ENCODE results near the gene MMD. TPM values are rescaled to one million over a fixed set of nuclear protein-coding genes. Genes with fewer than 3 reads are reported as not detected.

The MMD gene
- total and polyA plus RNA-seq, 2 of the 13 experiments (the other 11 are each of a cell fraction or from before 2014, with no cell fraction given): 121 to 225 TPM

DNA sequence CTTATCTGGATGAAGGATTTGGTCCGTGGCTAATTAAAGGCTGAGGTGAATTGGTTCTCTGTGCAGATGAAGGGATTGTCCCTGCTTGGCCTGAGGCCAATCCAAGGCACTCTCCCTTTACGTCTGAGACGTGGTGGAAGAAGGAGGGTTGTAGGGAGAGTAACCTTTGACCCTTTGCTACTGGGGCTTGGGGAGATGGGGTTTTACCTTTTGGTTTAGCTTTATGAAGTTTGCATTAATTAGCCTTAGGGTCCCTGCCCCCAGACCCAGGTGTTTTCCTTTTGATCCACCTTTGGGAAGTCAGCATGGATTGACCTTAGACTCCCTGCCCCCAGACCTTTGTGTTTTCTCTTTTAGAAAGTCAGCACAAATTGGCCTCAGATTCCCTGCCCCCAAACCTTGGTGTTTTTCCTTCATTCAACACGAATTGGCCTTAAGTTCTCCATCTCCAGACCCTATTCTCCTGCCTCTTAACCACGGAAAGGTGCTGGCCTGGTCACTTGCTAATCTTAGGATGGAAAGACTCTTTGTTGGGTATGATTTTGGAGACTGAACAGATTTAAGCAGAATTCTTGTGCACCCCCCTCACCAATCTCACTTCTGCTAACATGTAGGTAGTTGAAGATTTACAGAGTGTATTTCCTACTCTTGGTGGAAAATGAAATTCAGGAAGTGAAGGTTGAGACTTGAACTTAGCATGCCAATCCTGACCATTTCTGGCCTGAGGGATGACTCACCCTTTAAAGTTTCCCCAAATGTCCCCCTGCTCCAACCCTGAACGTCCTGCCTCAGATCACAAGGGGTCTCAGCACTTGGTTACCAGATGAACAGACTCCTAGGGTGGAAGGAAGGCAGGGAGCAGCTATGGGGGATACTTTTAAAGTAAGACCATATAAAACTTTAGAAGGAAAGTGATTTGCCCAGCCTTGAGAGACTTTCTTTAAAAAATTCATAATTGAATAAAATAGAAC lies 23.1 kb upstream of the MMD start (continued):
- TF ChIP-seq, protein P1, sequence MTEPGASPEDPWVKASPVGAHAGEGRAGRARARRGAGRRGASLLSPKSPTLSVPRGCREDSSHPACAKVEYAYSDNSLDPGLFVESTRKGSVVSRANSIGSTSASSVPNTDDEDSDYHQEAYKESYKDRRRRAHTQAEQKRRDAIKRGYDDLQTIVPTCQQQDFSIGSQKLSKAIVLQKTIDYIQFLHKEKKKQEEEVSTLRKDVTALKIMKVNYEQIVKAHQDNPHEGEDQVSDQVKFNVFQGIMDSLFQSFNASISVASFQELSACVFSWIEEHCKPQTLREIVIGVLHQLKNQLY (CRISPR knock-in tag; IDR thresholded peaks at IDR 0.05): no peak
- TF ChIP-seq, protein P2, sequence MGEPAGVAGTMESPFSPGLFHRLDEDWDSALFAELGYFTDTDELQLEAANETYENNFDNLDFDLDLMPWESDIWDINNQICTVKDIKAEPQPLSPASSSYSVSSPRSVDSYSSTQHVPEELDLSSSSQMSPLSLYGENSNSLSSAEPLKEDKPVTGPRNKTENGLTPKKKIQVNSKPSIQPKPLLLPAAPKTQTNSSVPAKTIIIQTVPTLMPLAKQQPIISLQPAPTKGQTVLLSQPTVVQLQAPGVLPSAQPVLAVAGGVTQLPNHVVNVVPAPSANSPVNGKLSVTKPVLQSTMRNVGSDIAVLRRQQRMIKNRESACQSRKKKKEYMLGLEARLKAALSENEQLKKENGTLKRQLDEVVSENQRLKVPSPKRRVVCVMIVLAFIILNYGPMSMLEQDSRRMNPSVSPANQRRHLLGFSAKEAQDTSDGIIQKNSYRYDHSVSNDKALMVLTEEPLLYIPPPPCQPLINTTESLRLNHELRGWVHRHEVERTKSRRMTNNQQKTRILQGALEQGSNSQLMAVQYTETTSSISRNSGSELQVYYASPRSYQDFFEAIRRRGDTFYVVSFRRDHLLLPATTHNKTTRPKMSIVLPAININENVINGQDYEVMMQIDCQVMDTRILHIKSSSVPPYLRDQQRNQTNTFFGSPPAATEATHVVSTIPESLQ (CRISPR knock-in tag; conservative IDR thresholded peaks at IDR 0.05): no peak
- no peak for TF ChIP-seq NAIF1 (CRISPR knock-in tag; IDR thresholded peaks at IDR 0.05; ENCODE audit: borderline replicate concordance)
- TF ChIP-seq ZNF607 (CRISPR knock-in tag; IDR thresholded peaks at IDR 0.05; ENCODE audit: borderline replicate concordance): peak; percentile 61; the same call in 1 of the 2 replicates
- TF ChIP-seq RNF2 (conservative IDR thresholded peaks at IDR 0.05; ENCODE audit: low read depth): no peak
- TF ChIP-seq MYNN (CRISPR knock-in tag; IDR thresholded peaks at IDR 0.05; ENCODE audit: low read depth): peak; percentile 64; the same call in 1 of the 2 replicates
- no peak for TF ChIP-seq ZBTB7A (CRISPR knock-in tag; IDR thresholded peaks at IDR 0.05)
- TF ChIP-seq KDM3A (CRISPR knock-in tag; IDR thresholded peaks at IDR 0.05; ENCODE audit: low read depth): no peak
- TF ChIP-seq ZBTB7B (CRISPR knock-in tag; IDR thresholded peaks at IDR 0.05): peak; percentile 87
- no peak; the same call in 1 of the 2 replicates for TF ChIP-seq TOPORS (CRISPR knock-in tag; IDR thresholded peaks at IDR 0.05)
- peak; percentile 43; the same call in 1 of the 2 replicates for TF ChIP-seq ZFX (CRISPR knock-in tag; IDR thresholded peaks at IDR 0.05; ENCODE audit: low read depth)
- TF ChIP-seq CENPT (CRISPR knock-in tag; IDR thresholded peaks at IDR 0.05; ENCODE audit: low read depth): no peak
- no peak for TF ChIP-seq PHB2 (IDR thresholded peaks at IDR 0.05; ENCODE audit: partially characterized antibody)
- TF ChIP-seq, protein P3, sequence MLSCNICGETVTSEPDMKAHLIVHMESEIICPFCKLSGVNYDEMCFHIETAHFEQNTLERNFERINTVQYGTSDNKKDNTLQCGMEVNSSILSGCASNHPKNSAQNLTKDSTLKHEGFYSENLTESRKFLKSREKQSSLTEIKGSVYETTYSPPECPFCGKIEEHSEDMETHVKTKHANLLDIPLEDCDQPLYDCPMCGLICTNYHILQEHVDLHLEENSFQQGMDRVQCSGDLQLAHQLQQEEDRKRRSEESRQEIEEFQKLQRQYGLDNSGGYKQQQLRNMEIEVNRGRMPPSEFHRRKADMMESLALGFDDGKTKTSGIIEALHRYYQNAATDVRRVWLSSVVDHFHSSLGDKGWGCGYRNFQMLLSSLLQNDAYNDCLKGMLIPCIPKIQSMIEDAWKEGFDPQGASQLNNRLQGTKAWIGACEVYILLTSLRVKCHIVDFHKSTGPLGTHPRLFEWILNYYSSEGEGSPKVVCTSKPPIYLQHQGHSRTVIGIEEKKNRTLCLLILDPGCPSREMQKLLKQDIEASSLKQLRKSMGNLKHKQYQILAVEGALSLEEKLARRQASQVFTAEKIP (CRISPR knock-in tag; IDR thresholded peaks at IDR 0.05; ENCODE audit: borderline replicate concordance): no peak
- TF ChIP-seq ZNF251 (CRISPR knock-in tag; IDR thresholded peaks at IDR 0.05): no peak
- TF ChIP-seq, protein P4, sequence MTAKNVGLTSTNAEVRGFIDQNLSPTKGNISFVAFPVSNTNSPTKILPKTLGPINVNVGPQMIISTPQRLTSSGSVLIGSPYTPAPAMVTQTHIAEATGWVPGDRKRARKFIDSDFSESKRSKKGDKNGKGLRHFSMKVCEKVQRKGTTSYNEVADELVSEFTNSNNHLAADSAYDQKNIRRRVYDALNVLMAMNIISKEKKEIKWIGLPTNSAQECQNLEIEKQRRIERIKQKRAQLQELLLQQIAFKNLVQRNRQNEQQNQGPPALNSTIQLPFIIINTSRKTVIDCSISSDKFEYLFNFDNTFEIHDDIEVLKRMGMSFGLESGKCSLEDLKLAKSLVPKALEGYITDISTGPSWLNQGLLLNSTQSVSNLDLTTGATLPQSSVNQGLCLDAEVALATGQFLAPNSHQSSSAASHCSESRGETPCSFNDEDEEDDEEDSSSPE (CRISPR knock-in tag; IDR thresholded peaks at IDR 0.05): no peak; the same call in 1 of the 2 replicates
- no peak for TF ChIP-seq RFX5 (IDR thresholded peaks at IDR 0.05; ENCODE audit: low read depth, low read length)
- TF ChIP-seq, protein P5, sequence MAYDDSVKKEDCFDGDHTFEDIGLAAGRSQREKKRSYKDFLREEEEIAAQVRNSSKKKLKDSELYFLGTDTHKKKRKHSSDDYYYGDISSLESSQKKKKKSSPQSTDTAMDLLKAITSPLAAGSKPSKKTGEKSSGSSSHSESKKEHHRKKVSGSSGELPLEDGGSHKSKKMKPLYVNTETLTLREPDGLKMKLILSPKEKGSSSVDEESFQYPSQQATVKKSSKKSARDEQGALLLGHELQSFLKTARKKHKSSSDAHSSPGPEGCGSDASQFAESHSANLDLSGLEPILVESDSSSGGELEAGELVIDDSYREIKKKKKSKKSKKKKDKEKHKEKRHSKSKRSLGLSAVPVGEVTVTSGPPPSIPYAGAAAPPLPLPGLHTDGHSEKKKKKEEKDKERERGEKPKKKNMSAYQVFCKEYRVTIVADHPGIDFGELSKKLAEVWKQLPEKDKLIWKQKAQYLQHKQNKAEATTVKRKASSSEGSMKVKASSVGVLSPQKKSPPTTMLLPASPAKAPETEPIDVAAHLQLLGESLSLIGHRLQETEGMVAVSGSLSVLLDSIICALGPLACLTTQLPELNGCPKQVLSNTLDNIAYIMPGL (CRISPR knock-in tag; IDR thresholded peaks at IDR 0.05; ENCODE audit: borderline replicate concordance in 1 of 2, low read depth in 1 of 2): no peak
- TF ChIP-seq MXI1 (IDR thresholded peaks at IDR 0.05; ENCODE audit: borderline replicate concordance, low read depth, low read length): peak; percentile 35; the same call in 1 of the 3 replicates
- TF ChIP-seq ZNF468 (CRISPR knock-in tag; IDR thresholded peaks at IDR 0.05): no peak
- TF ChIP-seq KDM5A (IDR thresholded peaks at IDR 0.05; ENCODE audit: borderline replicate concordance, low read length): 0 out of 2 replicates have a peak, but pooled peaks have one; percentile 25
